HG03520 (cell line): ENCODE data around the gene MXD4.

Experiments
- ATAC-seq: cut with Tn5 transposase; IDR thresholded peaks from one replicate; pipeline ENCODE4 v1.9.1; 2021; ENCODE audit warnings: mild to moderate bottlenecking, moderate library complexity; ENCODE audit not compliant: unreplicated experiment

The MXD4 gene, protein sequence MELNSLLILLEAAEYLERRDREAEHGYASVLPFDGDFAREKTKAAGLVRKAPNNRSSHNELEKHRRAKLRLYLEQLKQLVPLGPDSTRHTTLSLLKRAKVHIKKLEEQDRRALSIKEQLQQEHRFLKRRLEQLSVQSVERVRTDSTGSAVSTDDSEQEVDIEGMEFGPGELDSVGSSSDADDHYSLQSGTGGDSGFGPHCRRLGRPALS

DNA sequence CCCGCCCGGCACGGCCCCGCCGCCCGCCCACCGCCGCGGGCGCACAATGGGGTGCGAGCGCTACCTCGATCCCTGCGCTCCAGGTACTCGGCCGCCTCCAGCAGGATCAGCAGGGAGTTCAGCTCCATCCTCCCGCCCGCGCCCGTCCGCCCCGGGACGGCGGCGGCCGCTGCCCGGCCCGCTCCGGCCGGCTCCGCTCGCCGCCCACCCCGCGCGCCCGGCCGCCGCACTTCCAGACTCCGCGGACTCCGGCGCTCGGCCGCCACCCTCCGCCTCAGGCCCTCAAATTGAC is at the start of gene MXD4:
TSS of gene MXD4 (minus strand) at position 257 of the 292 bp plus-strand sequence. CDS start at position 128, 129 bp downstream.
- ATAC-seq: no peak

DNA sequence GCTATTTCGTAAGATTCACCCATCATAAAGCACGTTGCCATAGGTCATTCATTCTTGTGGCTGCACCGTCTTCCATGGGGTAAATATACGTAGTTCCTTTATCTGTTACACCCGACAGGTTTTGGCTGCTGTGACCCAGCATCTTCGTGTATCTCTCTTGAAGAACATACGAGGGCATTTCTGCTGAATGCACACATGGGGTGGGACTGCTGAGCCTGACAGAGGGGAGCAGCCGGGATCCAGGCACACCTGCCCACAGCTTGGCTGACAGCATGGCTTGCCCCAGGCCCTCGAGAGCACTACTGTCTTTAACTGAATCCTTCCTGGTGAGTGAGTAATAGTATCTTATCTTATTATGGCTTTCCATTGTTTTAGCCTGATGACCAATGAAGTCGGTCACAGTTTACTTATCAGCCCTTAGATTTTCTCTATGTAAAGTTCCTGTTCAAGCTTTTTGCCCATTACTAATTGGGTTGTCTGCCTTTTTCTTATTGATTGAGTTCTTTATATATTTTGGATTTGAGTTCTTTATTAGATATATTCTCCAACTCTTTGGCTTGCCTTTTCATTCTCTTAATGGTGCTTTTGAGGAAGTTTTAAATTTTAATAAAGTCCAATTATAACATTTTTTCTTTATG is 45.0 kb upstream of the MXD4 start:
- ATAC-seq: no peak

DNA sequence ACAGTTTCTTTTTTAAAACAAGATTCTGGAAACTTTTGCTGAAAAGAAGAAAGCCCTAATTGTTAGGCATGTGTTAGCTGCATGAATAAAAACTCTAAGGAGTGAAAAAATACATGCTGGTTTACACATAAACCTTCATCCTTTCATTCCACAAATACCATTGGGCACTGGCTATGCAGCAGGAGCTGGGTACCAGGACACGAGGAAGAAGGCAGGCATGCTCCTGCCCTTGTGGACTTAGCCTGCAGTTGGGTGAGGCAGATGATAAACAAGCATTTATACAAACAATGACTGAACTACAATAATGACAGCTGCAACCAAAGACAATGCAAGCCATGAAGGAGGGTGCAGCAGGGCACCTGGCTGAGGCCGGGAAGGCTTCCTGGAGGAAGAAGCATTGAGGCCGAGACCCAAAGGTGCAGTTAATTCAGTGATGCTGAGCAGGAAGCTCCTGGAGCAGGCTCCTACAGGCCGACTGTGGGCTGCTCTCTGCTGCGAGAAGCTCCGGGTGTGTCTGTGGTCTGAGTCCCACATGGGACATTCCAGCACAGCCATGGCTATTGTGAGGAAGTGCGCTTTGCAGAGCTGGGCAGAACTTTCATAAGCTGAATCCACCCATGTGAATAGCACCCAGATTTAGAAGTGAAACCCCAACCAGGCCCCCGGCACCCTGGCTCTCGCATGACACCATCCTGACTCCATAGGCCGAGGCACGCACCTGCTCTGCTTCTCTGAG is 44.0 kb upstream of the MXD4 start:
- ATAC-seq: no peak

DNA sequence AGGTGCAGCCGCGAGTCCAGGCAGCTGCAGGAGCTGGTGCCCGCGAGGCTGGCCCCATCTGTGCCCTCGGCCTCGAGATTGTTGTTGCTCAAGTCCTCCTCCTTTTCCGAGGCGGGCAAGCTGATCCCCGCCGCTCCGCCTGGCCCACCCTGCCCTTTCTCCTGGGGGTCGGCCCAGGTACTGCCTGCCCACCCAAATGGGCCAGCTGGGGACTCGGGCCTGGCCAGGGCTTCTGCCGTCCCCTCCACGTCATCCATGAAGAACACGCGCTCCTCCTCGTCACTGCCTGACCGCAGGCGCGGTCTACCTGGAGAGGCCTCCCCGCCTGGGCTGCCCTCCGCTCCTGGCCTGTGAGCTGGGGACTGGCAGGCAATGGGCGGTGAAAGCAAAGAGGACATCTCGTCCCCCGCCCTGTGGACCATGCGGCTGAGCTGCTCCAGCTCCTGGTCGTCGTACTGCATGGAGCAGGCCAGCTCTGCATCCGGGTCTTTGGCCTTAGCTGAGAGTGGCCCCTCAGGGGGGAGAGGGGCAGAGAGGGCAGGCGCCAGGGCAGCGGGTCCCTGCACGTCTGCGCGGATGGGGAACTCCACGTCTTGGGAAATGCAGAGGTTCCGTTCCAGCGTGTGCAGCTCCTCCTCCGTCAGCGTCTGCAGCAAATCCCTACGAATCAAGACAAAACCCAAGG is 43.1 kb upstream of the MXD4 start:
- ATAC-seq: no peak

DNA sequence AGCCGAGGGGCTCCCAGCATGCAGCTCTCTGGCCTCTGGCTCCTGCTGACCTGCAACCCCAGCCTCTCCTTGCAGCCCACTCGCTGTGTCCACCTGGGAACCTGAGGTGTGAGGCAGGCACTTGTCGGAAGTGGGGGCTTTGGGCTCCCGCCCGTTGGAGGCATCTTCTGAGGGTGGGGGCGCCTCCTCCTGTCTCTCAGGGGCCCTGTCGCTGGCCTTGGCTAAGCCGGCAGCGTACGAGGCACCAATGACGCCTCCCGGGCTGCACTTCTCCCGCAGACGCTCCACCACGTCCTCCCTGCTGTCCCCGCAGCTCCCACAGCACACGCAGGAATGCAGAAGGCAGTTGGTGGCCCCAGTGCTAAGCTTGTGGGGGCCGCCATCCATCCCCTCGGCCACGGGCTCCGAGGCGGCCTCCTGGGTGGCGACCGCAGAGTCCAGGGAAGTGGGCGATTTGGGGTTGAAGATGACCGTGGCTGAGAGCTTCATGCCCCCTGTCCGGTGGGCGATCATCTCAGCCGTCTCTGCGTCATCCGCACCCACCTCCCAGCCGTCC is 42.5 kb upstream of the MXD4 start:
- ATAC-seq: no peak

DNA sequence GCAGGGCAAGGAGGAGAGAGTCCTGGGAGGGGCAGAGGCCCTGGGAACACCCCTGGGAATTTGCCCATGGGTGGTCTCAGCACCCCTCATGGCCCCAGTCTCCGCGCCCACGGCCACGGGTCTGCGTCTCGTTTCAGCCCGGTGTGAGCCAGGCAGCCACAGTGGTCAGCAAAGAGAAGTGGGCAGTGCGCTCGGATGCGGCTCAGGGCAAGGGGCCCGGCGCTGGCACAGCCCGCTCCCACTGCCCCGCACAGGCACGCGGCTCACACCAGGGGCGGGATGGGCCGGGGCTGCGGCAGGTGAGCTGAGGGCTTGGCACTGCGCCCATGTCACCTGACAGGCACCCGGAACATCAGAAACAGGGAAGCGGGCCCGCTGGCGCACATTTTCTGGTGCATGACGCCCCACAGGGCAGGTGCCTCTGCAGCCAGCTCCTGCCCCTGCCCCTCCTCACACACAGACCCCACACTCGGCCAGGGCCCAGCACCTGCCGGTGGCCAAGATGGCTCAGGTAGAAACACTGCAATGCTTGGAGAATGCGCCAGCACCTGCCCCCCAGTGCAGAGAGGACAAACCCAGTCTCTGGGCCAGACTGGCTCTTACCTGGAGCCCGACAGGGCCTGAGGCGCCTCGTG is 41.9 kb upstream of the MXD4 start:
- no peak for ATAC-seq

DNA sequence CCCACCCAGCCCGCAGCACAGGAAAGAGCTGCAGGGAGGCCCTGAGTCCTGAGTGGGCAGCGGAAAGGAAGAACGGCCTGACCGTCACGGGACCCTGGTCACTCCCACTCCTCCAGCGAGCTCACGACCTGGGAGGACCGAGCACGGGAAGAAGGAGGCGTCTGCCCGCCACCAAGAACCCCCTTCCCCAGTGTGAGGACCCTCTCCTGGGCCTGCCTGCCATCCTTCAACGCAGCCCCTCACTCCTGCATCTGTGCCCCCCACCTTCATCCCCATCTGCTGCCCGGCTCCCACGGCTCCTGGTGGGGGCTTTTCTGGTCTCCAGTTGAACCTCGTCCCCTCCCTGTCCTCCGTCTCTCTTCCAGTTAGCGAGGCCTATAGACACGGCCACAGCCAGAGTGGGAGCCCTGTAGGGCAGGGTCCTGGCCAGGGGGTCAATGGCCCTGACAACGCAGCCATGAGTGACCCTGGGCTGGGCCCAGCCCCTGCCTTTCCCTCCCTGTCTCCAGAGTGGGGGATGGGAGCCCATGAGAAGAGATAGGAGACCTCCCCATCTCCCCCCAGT is 41.3 kb upstream of the MXD4 start:
- no peak for ATAC-seq

DNA sequence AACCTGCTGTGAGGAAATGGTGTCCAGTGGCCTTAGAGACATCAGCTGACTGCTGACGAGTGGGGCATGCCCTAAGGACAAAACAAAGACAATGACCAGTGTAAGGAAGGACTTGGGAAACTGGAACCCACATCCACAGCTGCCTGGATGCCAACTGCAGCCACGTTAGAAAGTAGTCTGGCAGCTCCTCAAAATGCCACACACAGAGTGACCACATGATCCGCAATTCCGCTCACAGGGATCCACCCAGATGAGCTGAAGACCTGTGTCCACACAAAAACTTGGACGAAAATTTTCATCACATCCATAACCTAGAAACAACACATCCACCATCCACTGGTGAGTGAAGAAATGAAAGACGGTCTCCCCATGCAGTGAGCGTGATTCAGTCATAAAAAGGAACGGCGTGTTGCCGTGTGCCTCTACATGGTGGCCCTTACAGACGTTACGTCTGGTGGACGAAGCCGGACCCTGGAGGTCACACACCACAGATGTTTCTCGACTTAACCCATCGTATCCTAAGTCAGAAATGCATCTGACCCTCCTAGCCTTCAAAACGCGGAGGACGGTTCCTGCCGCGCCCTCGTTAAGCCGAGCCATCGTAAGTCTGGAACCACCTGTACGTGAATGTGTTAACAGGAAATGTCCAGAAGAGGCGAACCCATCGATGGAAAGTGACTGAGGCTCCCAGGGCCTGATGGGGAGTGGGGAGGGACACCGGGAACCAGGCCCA is 40.6 kb upstream of the MXD4 start:
- ATAC-seq: no peak

DNA sequence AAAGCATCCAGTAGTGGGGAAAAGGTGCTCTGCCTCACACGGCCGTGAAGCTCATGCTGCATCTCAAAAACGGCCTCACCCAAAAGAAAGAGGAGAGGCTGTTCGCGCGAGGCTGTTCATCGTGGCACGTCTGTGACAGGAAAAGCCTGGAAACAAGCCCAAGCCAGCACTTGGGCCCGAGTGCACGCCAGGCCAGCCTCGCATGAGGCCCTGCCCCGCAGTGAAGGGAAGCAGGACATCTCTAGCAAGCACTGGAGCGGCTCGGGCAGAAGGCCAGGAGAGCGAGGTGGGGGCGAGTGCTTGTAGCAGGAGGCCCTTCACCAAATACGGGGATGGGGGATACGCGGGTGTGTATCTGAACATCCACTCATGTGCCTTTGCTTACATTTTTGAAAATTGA is 39.9 kb upstream of the MXD4 start:
- no peak for ATAC-seq

DNA sequence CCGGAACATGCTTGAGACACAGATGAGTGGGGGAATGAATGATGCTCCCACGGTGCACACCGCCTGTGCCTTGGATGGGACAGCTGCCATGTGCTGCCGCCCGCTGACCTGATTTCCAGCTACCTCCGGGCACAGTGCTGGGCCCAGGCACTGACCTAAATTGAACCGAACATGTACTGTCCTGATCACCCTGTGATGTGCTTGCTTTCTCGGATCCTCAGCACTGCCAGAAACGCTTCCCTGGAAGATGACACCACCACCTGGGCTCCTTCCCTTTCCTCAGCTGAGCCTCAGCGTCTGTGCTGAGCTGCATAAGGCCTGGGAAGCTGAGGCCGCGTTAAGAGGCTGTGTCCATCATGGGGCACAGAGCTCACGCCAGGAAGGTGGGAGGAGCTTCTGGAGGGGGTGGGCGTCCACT is 39.3 kb upstream of the MXD4 start:
- ATAC-seq: no peak

DNA sequence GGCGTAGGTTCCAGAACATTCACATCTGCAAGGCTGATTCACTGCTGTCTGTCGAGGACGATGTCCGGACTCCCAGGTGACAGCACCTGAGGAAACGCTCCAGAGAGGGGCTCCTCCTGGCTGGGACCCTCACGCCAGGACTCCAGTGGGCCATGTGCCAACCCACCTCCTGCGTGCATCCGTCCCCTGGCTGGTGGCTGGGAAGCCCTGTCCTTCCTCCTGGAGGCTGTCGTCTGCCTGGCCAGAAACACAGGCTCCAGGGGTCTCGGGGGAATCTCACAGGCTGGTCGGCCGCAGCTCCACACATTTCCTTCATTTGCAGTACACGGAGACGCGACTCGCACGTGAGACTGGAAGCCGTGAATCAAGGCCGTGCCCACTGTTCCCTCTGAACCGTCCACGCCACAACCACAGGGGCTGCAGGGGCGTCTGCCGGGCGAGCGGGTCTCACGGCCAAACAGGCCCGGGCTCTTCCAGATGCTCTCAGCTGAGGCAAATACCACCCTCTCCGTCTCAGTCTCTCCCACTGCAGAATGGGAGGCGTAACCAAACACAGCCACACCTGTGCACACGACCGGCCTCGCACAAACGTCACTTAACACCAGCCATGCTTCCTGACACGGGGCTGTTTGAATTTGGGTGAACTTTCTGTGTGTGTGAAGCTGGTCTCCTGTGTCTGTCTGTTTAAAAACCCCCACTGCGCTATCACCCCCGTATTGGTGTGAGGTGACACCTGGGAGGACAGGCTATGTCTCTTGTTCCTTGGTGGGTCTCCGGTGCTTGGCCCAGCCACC is 38.7 kb upstream of the MXD4 start:
- ATAC-seq: no peak

DNA sequence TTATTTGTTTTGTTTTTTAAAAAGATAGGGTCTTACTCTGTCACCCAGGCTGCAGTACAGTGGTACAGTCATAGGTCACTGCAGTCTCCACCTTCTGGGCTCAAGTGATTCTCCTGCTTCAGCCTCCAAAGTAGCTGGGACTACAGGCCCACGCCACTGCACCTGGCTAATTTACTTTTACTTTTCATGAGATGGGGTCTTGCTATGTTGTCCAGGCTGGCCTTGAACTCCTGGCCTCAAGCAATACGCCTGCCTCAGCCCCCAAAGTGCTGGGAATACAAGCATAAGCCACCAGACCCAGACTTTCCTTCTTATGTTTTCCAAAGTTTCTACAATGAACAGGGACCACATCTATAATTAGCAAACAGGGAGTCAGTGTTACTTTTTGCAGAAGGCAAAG is 37.9 kb upstream of the MXD4 start:
- no peak for ATAC-seq

DNA sequence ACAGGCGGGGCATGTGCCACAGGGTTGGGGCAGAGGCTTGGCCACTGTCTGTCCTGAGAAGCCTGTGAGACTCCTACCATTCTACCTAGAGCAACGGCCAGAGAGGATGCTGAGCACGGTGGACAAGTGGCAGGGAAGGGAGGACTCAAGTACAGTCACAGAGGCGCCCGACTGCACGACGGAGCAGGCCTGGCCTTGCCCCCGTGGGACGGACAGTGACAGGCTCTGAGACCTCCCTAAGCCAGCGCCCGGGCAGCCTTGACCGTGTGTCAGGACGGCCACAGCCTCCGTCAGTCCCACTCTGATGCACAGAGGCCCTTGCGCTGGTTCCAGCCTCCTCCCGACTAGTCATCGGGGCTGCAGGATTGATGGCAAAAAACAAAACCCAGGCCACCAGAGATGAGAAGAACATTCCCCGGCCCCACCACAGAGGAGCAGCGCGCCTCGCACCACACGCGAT is 36.7 kb upstream of the MXD4 start:
- ATAC-seq: no peak

DNA sequence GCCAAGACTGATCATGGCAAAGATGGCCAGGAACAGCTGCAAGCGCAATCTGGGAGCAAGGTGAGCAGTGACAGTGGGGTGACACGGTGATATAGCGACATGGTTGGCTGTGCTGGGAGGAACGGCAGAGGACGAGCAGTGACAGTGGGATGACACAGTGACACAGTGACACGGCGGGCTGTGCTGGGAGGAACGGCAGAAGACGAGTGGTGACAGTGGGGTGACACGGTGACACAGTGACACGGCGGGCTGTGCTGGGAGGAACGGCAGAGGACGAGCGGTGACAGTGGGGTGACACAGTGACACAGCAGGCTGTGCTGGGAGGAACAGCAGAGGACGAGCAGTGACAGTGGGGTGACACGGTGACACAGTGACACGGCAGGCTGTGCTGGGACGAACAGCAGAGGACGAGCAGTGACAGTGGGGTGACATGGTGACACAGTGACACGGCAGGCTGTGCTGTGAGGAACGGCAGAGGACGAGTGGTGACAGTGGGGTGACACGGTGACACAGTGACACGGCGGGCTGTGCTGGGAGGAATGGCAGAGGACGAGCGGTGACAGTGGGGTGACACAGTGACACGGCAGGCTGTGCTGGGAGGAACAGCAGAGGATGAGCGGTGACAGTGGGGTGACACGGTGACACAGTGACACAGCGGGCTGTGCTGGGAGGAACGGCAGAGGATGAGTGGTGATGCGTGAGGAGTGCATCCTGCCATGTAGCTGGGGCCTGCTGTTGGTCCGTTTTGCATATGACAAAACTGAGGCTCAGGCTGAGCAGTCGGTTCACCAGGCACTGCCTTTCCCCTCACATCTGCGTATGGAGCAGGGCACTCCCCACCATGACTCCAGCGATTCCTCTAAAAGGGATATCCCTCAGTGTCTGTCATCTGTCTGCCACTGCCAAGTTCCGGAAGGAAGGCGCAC is 36.0 kb upstream of the MXD4 start:
- ATAC-seq: no peak

DNA sequence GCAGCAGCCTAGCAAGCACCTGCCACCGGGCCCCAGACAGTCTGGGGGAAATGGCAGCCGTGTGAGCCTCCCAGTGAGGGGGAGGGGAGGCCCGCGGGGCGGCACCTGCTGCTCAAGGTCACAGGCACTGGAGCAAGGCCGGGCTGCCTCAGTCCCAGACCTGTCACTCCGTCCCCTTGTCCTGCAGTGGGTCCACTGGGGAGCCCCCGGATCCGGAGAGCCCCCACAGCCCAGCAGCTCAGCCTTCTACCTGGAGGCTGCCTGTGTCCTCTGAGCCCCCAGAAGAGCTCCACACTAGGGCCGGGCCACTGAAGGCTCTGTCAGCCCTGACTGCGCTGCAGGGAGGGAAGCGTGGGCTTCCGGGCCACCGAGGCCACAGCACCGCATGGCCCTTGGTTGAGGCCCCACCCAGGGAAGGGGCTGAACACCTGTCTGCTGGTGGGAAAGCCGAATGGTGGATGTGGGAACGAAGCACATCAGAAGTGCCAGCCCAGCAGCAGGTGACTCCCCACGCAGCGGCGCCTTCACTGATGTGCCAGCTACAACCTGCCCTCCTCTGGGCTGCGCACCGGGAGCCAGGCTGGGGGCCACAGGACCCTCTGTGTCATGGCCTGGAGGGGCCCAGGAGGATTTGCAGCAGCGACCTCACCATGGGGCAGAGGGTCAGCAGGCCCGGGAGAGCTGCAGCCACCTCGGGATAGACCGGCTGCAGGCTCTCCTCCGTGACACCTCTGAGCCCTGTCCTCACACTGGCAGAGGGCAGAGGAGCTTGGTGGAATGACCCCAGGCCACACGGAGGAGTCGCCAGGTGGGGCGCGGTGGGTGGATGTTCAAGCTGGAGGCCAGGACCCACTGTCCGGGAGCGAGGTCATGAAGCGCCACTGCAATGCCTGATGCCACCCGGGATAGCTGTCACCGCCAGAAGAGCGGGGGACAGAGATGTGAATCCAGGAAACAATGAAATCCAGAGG is 35.0 kb upstream of the MXD4 start:
- no peak for ATAC-seq

DNA sequence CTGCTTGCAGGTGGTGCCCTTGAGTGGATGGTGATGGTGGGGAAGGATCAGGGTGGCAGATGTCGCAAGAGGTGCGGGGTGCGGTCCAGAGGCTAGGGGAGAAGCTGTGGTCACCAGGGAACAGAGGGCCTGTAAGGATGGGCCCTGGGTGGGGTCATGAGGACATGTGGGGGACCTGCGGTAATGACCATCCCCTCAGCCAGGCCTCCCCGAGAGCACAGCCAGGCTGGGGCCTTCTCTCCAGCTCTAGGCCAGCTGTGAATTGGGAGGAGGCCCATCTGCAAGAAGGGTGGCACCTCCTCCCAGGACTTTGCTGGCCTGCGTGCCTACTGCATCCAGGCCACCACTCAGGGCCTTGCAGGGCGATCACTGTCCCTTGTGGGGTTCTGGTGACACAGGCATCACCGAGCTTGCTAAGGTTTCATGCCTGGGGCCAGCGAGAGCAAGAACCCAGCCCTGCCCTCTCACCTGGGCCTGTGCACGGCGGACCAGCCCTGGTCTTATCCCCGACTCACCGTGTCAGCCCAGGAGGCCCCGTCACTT is 34.1 kb upstream of the MXD4 start:
- no peak for ATAC-seq

DNA sequence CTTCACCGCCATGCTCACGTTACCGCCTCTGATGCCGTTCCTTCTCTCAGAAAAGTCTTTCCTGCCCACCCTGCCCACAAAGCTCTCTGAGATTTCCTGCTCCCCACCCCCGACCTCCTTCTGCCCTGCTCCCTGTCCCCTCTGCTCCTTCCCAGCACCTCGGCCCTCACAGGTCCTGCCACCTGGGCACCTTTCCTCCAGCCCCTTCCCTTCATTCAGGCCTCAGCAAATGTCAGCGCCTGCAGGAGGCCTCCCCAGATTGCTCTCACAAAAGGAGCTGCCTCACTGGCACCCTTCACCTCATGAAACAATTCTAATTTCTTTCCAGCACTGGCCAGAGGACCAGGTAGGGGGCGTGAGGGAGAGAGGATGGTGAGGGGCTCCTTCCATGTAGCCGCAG is 33.6 kb upstream of the MXD4 start:
- no peak for ATAC-seq
